NCI-H526 (cell line): Measurements from ENCODE around the gene IL9R.
"Not testable (repeated sequence)": the region's sequence is repeated elsewhere in the genome, so short reads cannot be mapped to it uniquely, and the experiment has no call there.

Experiments used
- DNase-seq, 2 experiments: peaks; one replicate each; lab custom pipeline; 2025; lab: John Stamatoyannopoulos, UW

The IL9R gene

GRCh38 chrX:155997436-155997835 lies at the start of gene IL9R:
TSS of gene IL9R (plus strand) at chrX:155997696. CDS start at chrX:155997760, 64 bp downstream.
- DNase-seq = no peak

- DNase-seq = no peak
These were observed 48.4 kb upstream of the IL9R start for GRCh38 chrX:155949098-155949497.

- DNase-seq = no peak
These were observed 46.2 kb upstream of the IL9R start for GRCh38 chrX:155951237-155951789.

- DNase-seq = no peak
These were observed 44.4 kb upstream of the IL9R start for GRCh38 chrX:155953055-155953454.

- no peak for DNase-seq
These were observed 42.7 kb upstream of the IL9R start for GRCh38 chrX:155954793-155955192.

- no peak for DNase-seq
These were observed 41.4 kb upstream of the IL9R start for GRCh38 chrX:155956099-155956498.

- no peak for DNase-seq
These were observed 40.8 kb upstream of the IL9R start for GRCh38 chrX:155956649-155957048.

- no peak for DNase-seq
These were observed 39.7 kb upstream of the IL9R start for GRCh38 chrX:155957843-155958242.

GRCh38 chrX:155959018-155959587 lies 38.4 kb upstream of the IL9R start:
- no peak for DNase-seq

- no peak for DNase-seq
These were observed 34.6 kb upstream of the IL9R start for GRCh38 chrX:155962906-155963305.

- DNase-seq = peak; percentile 72 to 92
These were observed 30.6 kb upstream of the IL9R start for GRCh38 chrX:155966876-155967275.

- no peak for DNase-seq
These were observed 29.7 kb upstream of the IL9R start for GRCh38 chrX:155967653-155968325.

- DNase-seq = no peak
These were observed 29.2 kb upstream of the IL9R start for GRCh38 chrX:155968326-155968661.

- no peak for DNase-seq
These were observed 28.7 kb upstream of the IL9R start for GRCh38 chrX:155968791-155969190.

- peak; percentile 36 to 73 for DNase-seq
These were observed 25.8 kb upstream of the IL9R start for GRCh38 chrX:155971658-155972057.

GRCh38 chrX:155972241-155972640 lies 25.3 kb upstream of the IL9R start:
- DNase-seq = not testable (repeated sequence)

GRCh38 chrX:155983326-155983725 lies 14.2 kb upstream of the IL9R start:
- no peak for DNase-seq

GRCh38 chrX:155985208-155985607 lies 12.3 kb upstream of the IL9R start:
- DNase-seq = no peak

GRCh38 chrX:155986995-155987394 lies 10.5 kb upstream of the IL9R start:
- not testable (repeated sequence) for DNase-seq

- no peak for DNase-seq
These were observed 8.6 kb upstream of the IL9R start for GRCh38 chrX:155988859-155989258.

- DNase-seq = no peak
These were observed 4.1 kb upstream of the IL9R start for GRCh38 chrX:155993421-155993820.

GRCh38 chrX:155995321-155995875 lies 2.1 kb upstream of the IL9R start:
- no peak for DNase-seq

- no peak for DNase-seq
These were observed 620 bp downstream of the IL9R start for GRCh38 chrX:155998116-155998515.
